ENCODE data around the gene SBNO1.
"Not testable (repeated sequence)": the region's sequence is repeated elsewhere in the genome, so short reads cannot be mapped to it uniquely, and the experiment has no call there.

The SBNO1 gene

GRCh38 chr12:123337070-123337469 lies 27.6 kb downstream of the SBNO1 start:
- DNase-seq: no peak

GRCh38 chr12:123336530-123336929 lies 28.1 kb downstream of the SBNO1 start:
- DNase-seq: no peak

- no peak for DNase-seq
These were observed 29.2 kb downstream of the SBNO1 start for GRCh38 chr12:123335490-123335889.

GRCh38 chr12:123329799-123330198 lies 34.8 kb downstream of the SBNO1 start:
- DNase-seq: no peak

- DNase-seq: no peak
These were observed 44.8 kb downstream of the SBNO1 start for GRCh38 chr12:123319826-123320225.

- no peak for DNase-seq
These were observed 45.4 kb downstream of the SBNO1 start for GRCh38 chr12:123319273-123319672.

- not testable (repeated sequence) for DNase-seq
These were observed 51.6 kb downstream of the SBNO1 start for GRCh38 chr12:123313046-123313445.

- DNase-seq: no peak
These were observed 58.4 kb downstream of the SBNO1 start for GRCh38 chr12:123306200-123306599.

- DNase-seq: no peak
These were observed 59.5 kb downstream of the SBNO1 start for GRCh38 chr12:123305136-123305535.

- no peak for DNase-seq
These were observed 71.4 kb downstream of the SBNO1 start for GRCh38 chr12:123293178-123293760.

GRCh38 chr12:123289911-123290310 lies 74.7 kb downstream of the SBNO1 start:
- no peak for DNase-seq

GRCh38 chr12:123288751-123289346 lies 75.8 kb downstream of the SBNO1 start:
- DNase-seq: no peak

GRCh38 chr12:123286652-123287373 lies 77.8 kb downstream of the SBNO1 start:
- DNase-seq: no peak

GRCh38 chr12:123284669-123285068 lies 80.0 kb downstream of the SBNO1 start:
- DNase-seq: no peak

GRCh38 chr12:123283461-123283860 lies 81.2 kb downstream of the SBNO1 start:
- DNase-seq: no peak

- DNase-seq: no peak
These were observed 82.5 kb downstream of the SBNO1 start for GRCh38 chr12:123282111-123282510.

- DNase-seq: no peak
These were observed 83.7 kb downstream of the SBNO1 start for GRCh38 chr12:123280971-123281370.

GRCh38 chr12:123278101-123278627 lies 86.5 kb downstream of the SBNO1 start:
- DNase-seq: no peak

- no peak for DNase-seq
These were observed 91.5 kb downstream of the SBNO1 start for GRCh38 chr12:123273166-123273565.

- DNase-seq: peak; percentile 87
These were observed 93.5 kb downstream of the SBNO1 start for GRCh38 chr12:123271001-123271668.

GRCh38 chr12:123270214-123271000 lies 94.2 kb downstream of the SBNO1 start:
- DNase-seq: no peak

GRCh38 chr12:123269896-123270213 lies 94.8 kb downstream of the SBNO1 start:
- no peak for DNase-seq

GRCh38 chr12:123269395-123269892 lies 95.2 kb downstream of the SBNO1 start:
- DNase-seq: no peak
